ENCODE data around the gene RND2. TPM values are rescaled to one million over a fixed set of nuclear protein-coding genes. Genes with fewer than 3 reads are reported as not detected.
A peak's percentile ranks its signal among the peaks of the same experiment; 100 is the strongest.

RND2 gene
- total RNA-seq, 4 donors from 2014 or later: 0.41 to 0.64 TPM; not detected in 2

GRCh38 chr17:42980274-42980765 lies 44.7 kb upstream of the RND2 start, which contains the start of gene RUNDC1:
TSS of gene RUNDC1 (plus strand) at chr17:42980565. CDS start at chr17:42980577, 12 bp downstream.
- intact Hi-C loops (cut with DNase I; ENCODE audit: low total_unique reads): no loop called here
- H3K27ac ChIP-seq: peak within 1 kb of the TSS; percentile 92 to 99 (median 94)
- peak within 1 kb of the TSS; percentile 45 to 98 (median 81) for H3K4me3 ChIP-seq

GRCh38 chr17:42980766-42981397 lies 44.1 kb upstream of the RND2 start:
- Histone ChIP-seq H3K27me3 (no peaks in the 10 kb centered on the region), H3K4me1 (peaks cover 14 to 43% (median 35%) of the 10 kb centered on the region in 4 donors), H3K36me3 (peaks cover 0 to 2% (median 0%) of the 10 kb centered on the region in 4 donors), H3K4me3 (peak overlapping the region; percentile 45 to 98 (median 81)), H3K27ac (peak overlapping the region; percentile 92 to 99 (median 94)), H3K9me3 (no peaks in the 10 kb centered on the region)
- TF ChIP-seq POLR2AphosphoS5 (IDR thresholded peaks at IDR 0.05) (peak in 2 of 3 donors; percentile 53 to 62), POLR2A (IDR thresholded peaks at IDR 0.05) (peak; percentile 44), EP300 (IDR thresholded peaks at IDR 0.05; ENCODE audit: low read depth) (no peak)
- TF ChIP-seq, protein P1, sequence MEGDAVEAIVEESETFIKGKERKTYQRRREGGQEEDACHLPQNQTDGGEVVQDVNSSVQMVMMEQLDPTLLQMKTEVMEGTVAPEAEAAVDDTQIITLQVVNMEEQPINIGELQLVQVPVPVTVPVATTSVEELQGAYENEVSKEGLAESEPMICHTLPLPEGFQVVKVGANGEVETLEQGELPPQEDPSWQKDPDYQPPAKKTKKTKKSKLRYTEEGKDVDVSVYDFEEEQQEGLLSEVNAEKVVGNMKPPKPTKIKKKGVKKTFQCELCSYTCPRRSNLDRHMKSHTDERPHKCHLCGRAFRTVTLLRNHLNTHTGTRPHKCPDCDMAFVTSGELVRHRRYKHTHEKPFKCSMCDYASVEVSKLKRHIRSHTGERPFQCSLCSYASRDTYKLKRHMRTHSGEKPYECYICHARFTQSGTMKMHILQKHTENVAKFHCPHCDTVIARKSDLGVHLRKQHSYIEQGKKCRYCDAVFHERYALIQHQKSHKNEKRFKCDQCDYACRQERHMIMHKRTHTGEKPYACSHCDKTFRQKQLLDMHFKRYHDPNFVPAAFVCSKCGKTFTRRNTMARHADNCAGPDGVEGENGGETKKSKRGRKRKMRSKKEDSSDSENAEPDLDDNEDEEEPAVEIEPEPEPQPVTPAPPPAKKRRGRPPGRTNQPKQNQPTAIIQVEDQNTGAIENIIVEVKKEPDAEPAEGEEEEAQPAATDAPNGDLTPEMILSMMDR (IDR thresholded peaks at IDR 0.05): peak in 2 of 5 experiments; percentile 25 to 60
- in situ Hi-C loops (cut with MboI; ENCODE audit: low pct_ligation_motif_present in 1 of 4, low pct_unique_long_range_greater_than_20kb in 1 of 4, low sequenced_read_pairs in 3 of 4): no loop called here
- 1% methylated on average over 43 of the region's 67 CpGs; no CpG with 5 or more reads in 1 of the 2 donors for WGBS, 2 donors (ENCODE audit: low coverage in 1 of 2)
- intact Hi-C loops (cut with DNase I; ENCODE audit: low total_unique reads): no loop called here
- DNase-seq: peak; percentile 71

More at GRCh38 chr17:42980274-42980765, 44.7 kb upstream of the RND2 start, which contains the start of gene RUNDC1:
- in situ Hi-C loops (cut with MboI; ENCODE audit: low pct_ligation_motif_present in 1 of 4, low pct_unique_long_range_greater_than_20kb in 1 of 4, low sequenced_read_pairs in 3 of 4): no loop called here
- peak; percentile 99 for DNase-seq
- no peaks in the 10 kb centered on the region for H3K27me3 ChIP-seq
- WGBS, 2 donors (ENCODE audit: low coverage in 1 of 2): 0 to 4% methylated on average over 5 to 17 of the region's 39 CpGs
- no peaks in the 10 kb centered on the region for H3K9me3 ChIP-seq
- H3K36me3 ChIP-seq: no peaks in the 10 kb centered on the region
- peaks cover 14 to 43% (median 35%) of the 10 kb centered on the region in 4 donors for H3K4me1 ChIP-seq
- TF ChIP-seq POLR2A (IDR thresholded peaks at IDR 0.05) (peak; percentile 59), POLR2AphosphoS5 (IDR thresholded peaks at IDR 0.05) (peak; percentile 84 to 91 (median 86))
- TF ChIP-seq, protein P1 (IDR thresholded peaks at IDR 0.05): no peak

DNA sequence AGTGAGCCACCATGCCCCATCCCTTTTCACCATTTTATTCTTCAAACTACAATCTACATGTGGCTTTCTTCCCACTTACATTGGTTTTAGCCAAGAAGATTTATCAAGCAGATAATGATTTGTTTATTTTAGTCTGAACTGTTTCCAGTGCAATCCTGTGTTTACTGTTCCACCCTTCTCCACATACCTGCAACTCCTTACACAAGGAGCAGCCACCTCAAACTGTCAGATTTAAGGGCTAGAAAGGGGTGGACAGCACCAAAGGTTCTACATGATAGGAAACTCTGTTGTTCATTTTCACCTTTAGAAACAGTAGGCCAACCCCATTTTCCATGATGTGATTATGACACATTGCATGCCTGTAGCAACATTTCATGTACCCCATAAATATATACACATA lies 42.8 kb upstream of the RND2 start:
- in situ Hi-C loops (cut with MboI; ENCODE audit: low pct_ligation_motif_present in 1 of 4, low pct_unique_long_range_greater_than_20kb in 1 of 4, low sequenced_read_pairs in 3 of 4): no loop called here
- Histone ChIP-seq H3K9me3 (no peaks in the 10 kb centered on the region), H3K36me3 (peaks cover 0 to 11% (median 2%) of the 10 kb centered on the region in 4 donors), H3K27ac (peak overlapping the region in 2 of 4 donors; percentile 92 to 99), H3K4me3 (peak overlapping the region in 1 of 4 donors; percentile 81), H3K4me1 (peaks cover 14 to 37% (median 32%) of the 10 kb centered on the region in 4 donors), H3K27me3 (no peaks in the 10 kb centered on the region)
- no peak for DNase-seq
- no peak for TF ChIP-seq EP300 (IDR thresholded peaks at IDR 0.05; ENCODE audit: low read depth)
- TF ChIP-seq POLR2A (IDR thresholded peaks at IDR 0.05): no peak
- TF ChIP-seq POLR2AphosphoS5 (IDR thresholded peaks at IDR 0.05): no peak
- TF ChIP-seq, protein P1 (IDR thresholded peaks at IDR 0.05): no peak
- intact Hi-C loops (cut with DNase I; ENCODE audit: low total_unique reads): no loop called here

GRCh38 chr17:42985225-42985624 lies 39.8 kb upstream of the RND2 start:
- TF ChIP-seq, protein P1 (IDR thresholded peaks at IDR 0.05): no peak
- TF ChIP-seq POLR2A (IDR thresholded peaks at IDR 0.05): no peak
- no peak for TF ChIP-seq POLR2AphosphoS5 (IDR thresholded peaks at IDR 0.05)
- no peak for TF ChIP-seq EP300 (IDR thresholded peaks at IDR 0.05; ENCODE audit: low read depth)
- Histone ChIP-seq H3K36me3 (peaks cover 0 to 34% (median 15%) of the 10 kb centered on the region in 4 donors), H3K4me1 (peaks cover 5 to 24% (median 18%) of the 10 kb centered on the region in 4 donors), H3K4me3 (no peak overlapping the region), H3K27me3 (no peaks in the 10 kb centered on the region), H3K9me3 (no peaks in the 10 kb centered on the region), H3K27ac (peak overlapping the region in 3 of 4 donors; percentile 26 to 40 (median 36))
- 32% methylated on average over 1 of the region's 1 CpG; no CpG with 5 or more reads in 1 of the 2 donors for WGBS, 2 donors (ENCODE audit: low coverage in 1 of 2)
- in situ Hi-C loops (cut with MboI; ENCODE audit: low pct_ligation_motif_present in 1 of 4, low pct_unique_long_range_greater_than_20kb in 1 of 4, low sequenced_read_pairs in 3 of 4) (no loop called here), intact Hi-C loops (cut with DNase I; ENCODE audit: low total_unique reads) (no loop called here)
- DNase-seq: no peak

Measured in transverse colon (tissue), 4 donors.